GM10266 (cell line): ENCODE results near the gene TMEM181.
"Not testable (repeated sequence)": the region's sequence is repeated elsewhere in the genome, so short reads cannot be mapped to it uniquely, and the experiment has no call there.

Experiments used
- DNase-seq: peaks from one replicate; pipeline ENCODE4 v3.0.0; 2012; ENCODE audit errors: extremely low spot score
- CTCF ChIP-seq: IDR thresholded peaks from 2 replicates; pipeline ENCODE4 v1.5.1; 2012; ENCODE audit warnings: mild to moderate bottlenecking, low read depth; ENCODE audit not compliant: control insufficient read depth, insufficient read depth; ENCODE audit errors: missing control alignments

TMEM181 gene

GRCh38 chr6:158653577-158654354 is 93.9 kb downstream of the TMEM181 start:
- DNase-seq: peak; percentile 69
- no peak for TF ChIP-seq CTCF

- no peak for TF ChIP-seq CTCF
- no peak for DNase-seq
Measured at GRCh38 chr6:158654498-158654897, 94.6 kb downstream of the TMEM181 start.

GRCh38 chr6:158654960-158655489 is 95.1 kb downstream of the TMEM181 start:
- no peak for DNase-seq
- TF ChIP-seq CTCF: no peak

GRCh38 chr6:158655569-158656450 is 95.9 kb downstream of the TMEM181 start:
- DNase-seq: no peak
- TF ChIP-seq CTCF: no peak

GRCh38 chr6:158656986-158657385 is 97.1 kb downstream of the TMEM181 start:
- DNase-seq: not testable (repeated sequence)

DNA sequence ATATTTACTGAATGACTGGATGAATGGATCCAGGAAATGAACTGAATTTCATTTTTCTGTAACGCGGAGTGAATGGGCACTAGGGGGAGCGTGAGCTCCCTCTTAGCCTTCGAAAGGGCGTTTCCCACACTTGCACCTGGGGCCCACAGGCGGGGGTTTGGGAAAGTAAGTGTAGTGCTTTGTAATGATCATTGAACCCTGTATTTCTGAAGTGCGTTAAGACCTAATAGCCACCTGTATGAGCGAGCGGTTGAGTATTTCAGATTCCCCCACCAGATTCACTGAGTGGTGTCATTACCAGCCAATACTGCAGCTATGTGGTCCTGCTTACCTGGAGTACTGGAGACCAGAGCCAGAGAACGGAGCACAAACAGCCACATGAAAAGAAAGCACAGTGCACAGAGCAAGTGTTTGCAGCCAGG is 100.5 kb downstream of the TMEM181 start:
- DNase-seq: peak; percentile 66
- TF ChIP-seq CTCF: peak; percentile 45

DNA sequence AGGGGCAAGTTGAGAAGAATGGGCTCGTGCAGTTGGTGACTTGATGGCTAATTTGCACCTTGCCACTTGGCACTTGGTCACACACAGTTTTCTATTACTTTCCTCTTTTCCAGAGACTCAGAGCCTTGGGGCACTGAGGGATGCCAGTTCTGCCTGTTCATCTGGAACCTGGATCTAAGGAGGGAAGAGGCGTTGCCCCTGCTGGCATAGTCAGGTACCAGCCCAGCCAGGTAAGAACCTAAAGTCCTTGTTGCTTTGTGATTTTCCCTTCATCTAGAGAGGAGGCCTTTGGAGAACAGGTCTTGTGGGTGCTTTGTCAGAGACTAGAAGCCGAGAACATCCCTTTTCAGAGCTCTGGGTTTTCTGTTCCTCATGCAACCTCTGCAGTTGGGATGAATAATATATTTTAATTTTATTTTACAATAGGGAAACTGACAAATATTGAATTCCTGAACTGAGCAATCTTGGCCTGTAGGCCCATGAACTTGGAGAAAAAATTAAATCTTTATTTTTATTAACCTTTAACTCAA is 101.3 kb downstream of the TMEM181 start:
- DNase-seq: no peak
- no peak for TF ChIP-seq CTCF
